Astrocyte of the spinal cord (primary cell): ENCODE results near the gene AGXT.

Experiments used
- DNase-seq: peaks from one replicate; pipeline ENCODE4 v3.0.0; 2011; ENCODE audit warnings: low read depth, low spot score
- H3K4me3 ChIP-seq: 2 replicates; pipeline ENCODE4 v1.5.1; 2011; ENCODE audit warnings: low read depth, mild to moderate bottlenecking, low read length, moderate library complexity
- CTCF ChIP-seq: IDR thresholded peaks from 2 replicates; pipeline ENCODE4 v1.5.1; 2012; ENCODE audit warnings: low read depth, mild to moderate bottlenecking, low read length, inconsistent platforms
- in situ Hi-C: cut with HindIII; loops from 2 replicates; pipeline ENCODE4 v1.10.0; 2017; ENCODE audit warnings: low sequenced_read_pairs

AGXT gene

GRCh38 chr2:240858871-240859270, 9.8 kb upstream of the AGXT start:
- in situ Hi-C loops, result no loop called here
- no peak for TF ChIP-seq CTCF
- DNase-seq, result no peak
- no peak overlapping the region for H3K4me3 ChIP-seq

GRCh38 chr2:240861547-240861946, 7.1 kb upstream of the AGXT start:
- TF ChIP-seq CTCF, result no peak
- DNase-seq, result no peak
- in situ Hi-C loops, result no loop called here
- no peak overlapping the region for H3K4me3 ChIP-seq

GRCh38 chr2:240864475-240864874, 4.1 kb upstream of the AGXT start:
- TF ChIP-seq CTCF, result no peak
- H3K4me3 ChIP-seq, result no peak overlapping the region
- in situ Hi-C loops, result no loop called here
- no peak for DNase-seq

- DNase-seq, result no peak
- TF ChIP-seq CTCF, result no peak
- in situ Hi-C loops, result no loop called here
- H3K4me3 ChIP-seq, result no peak overlapping the region
Measured at GRCh38 chr2:240865391-240865790, 3.2 kb upstream of the AGXT start.

GRCh38 chr2:240869109-240869955, 708 bp downstream of the AGXT start:
- no peak overlapping the region for H3K4me3 ChIP-seq
- DNase-seq, result no peak
- in situ Hi-C loops, result no loop called here
- no peak for TF ChIP-seq CTCF

GRCh38 chr2:240869956-240870875, 1.6 kb downstream of the AGXT start:
- no peak for TF ChIP-seq CTCF
- no peak for DNase-seq
- in situ Hi-C loops, result no loop called here
- no peak overlapping the region for H3K4me3 ChIP-seq
